ENCODE measurements around the gene CBL. TPM values are rescaled to one million over a fixed set of nuclear protein-coding genes. Genes with fewer than 3 reads are reported as not detected.

CBL gene
- total RNA-seq, 1 donor from 2014 or later: 40.5 TPM

DNA sequence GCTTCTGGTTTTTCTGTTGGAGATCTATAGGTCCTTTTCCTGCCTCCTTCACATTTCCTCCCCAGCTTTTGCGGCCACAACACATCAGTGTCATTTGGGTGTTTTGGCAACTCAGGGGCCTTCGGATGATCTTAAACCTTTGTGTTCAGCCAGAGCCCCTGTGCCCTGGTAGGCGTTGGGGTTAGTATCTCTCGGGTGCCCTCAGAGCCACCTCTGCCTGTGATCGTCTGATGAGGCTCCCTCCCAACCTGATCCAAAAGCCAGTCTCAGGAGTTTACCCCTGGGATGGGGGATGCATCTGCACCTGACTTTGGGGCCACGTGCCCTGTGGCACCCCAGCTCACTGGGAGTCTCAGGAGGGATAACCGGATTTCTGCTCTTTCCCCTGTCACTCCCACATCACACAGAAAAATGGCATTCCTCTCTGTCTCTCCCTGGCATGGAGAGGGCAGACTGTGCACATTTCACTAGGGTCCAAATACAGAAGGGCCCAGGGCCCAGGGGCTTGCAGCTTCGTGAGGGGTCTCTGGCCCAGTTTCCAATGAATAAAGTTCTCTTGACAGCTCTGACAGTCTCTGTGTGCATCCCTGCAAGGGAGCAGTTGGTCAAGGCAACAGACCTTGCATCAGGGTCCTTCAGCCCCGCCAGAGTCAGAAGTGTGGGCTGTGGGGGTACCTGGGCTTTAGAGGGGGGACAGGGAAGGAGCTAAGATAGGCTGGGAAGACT, 130.8 kb downstream of the CBL start:
- DNase-seq: no peak
- Mint-ChIP-seq H3K27ac (ENCODE audit: unreplicated experiment) (no peak overlapping the region), H3K4me3 (ENCODE audit: unreplicated experiment) (no peak overlapping the region), H3K36me3 (ENCODE audit: unreplicated experiment) (no peaks in the 10 kb centered on the region), H3K27me3 (ENCODE audit: unreplicated experiment) (peaks cover 10% of the 10 kb centered on the region), H3K9me3 (ENCODE audit: unreplicated experiment) (peaks cover 5% of the 10 kb centered on the region), H3K4me1 (ENCODE audit: low read depth, unreplicated experiment) (peaks cover 10% of the 10 kb centered on the region)
- no peak for TF ChIP-seq CTCF (IDR thresholded peaks at IDR 0.05; ENCODE audit: partially characterized antibody, unreplicated experiment)

GRCh38 chr11:119337581-119338317, 131.6 kb downstream of the CBL start:
- DNase-seq: peak; percentile 33
- Mint-ChIP-seq H3K27me3 (ENCODE audit: unreplicated experiment) (peaks cover 10% of the 10 kb centered on the region), H3K4me1 (ENCODE audit: low read depth, unreplicated experiment) (peaks cover 10% of the 10 kb centered on the region), H3K9me3 (ENCODE audit: unreplicated experiment) (peaks cover 5% of the 10 kb centered on the region), H3K4me3 (ENCODE audit: unreplicated experiment) (peak overlapping the region; percentile 57), H3K27ac (ENCODE audit: unreplicated experiment) (no peak overlapping the region), H3K36me3 (ENCODE audit: unreplicated experiment) (no peaks in the 10 kb centered on the region)
- TF ChIP-seq CTCF (IDR thresholded peaks at IDR 0.05; ENCODE audit: partially characterized antibody, unreplicated experiment): no peak

GRCh38 chr11:119338318-119338890, 132.3 kb downstream of the CBL start:
- TF ChIP-seq CTCF (IDR thresholded peaks at IDR 0.05; ENCODE audit: partially characterized antibody, unreplicated experiment): peak; percentile 77
- Mint-ChIP-seq H3K9me3 (ENCODE audit: unreplicated experiment) (peaks cover 5% of the 10 kb centered on the region), H3K36me3 (ENCODE audit: unreplicated experiment) (no peaks in the 10 kb centered on the region), H3K27ac (ENCODE audit: unreplicated experiment) (no peak overlapping the region), H3K27me3 (ENCODE audit: unreplicated experiment) (peaks cover 14% of the 10 kb centered on the region), H3K4me3 (ENCODE audit: unreplicated experiment) (peak overlapping the region; percentile 57), H3K4me1 (ENCODE audit: low read depth, unreplicated experiment) (peaks cover 10% of the 10 kb centered on the region)
- DNase-seq: peak; percentile 83

- peaks cover 10% of the 10 kb centered on the region for H3K4me1 Mint-ChIP-seq (ENCODE audit: low read depth, unreplicated experiment)
- no peak overlapping the region for H3K27ac Mint-ChIP-seq (ENCODE audit: unreplicated experiment)
- peaks cover 5% of the 10 kb centered on the region for H3K9me3 Mint-ChIP-seq (ENCODE audit: unreplicated experiment)
- no peak for DNase-seq
- H3K4me3 Mint-ChIP-seq (ENCODE audit: unreplicated experiment): peak overlapping the region; percentile 52
- H3K36me3 Mint-ChIP-seq (ENCODE audit: unreplicated experiment): no peaks in the 10 kb centered on the region
- TF ChIP-seq CTCF (IDR thresholded peaks at IDR 0.05; ENCODE audit: partially characterized antibody, unreplicated experiment): no peak
- peaks cover 17% of the 10 kb centered on the region for H3K27me3 Mint-ChIP-seq (ENCODE audit: unreplicated experiment)
Measured at GRCh38 chr11:119338965-119339588, 132.9 kb downstream of the CBL start.

All from glutamatergic neuron (in vitro differentiated cells).